Right lobe of liver (tissue), 6 donors: ENCODE measurements around the gene FOXK2. TPM values are rescaled to one million over a fixed set of nuclear protein-coding genes. Genes with fewer than 3 reads are reported as not detected.

Experiments
- ATAC-seq, 4 donors: fragments of 200-7000 bp; cut with Tn5 transposase; one replicate each; pipeline ENCODE4 v1.9.1; 2020; ENCODE audit warnings: mild to moderate bottlenecking in 4 of 4, moderate library complexity in 4 of 4
- DNase-seq, 3 donors: peaks; one replicate each; pipeline ENCODE4 v3.0.0-alpha.2; 2020
- H3K27ac ChIP-seq, 3 donors: fragments of 200-600 bp; one replicate each; pipeline ENCODE4 v1.8.0; 2022
- H3K27me3 ChIP-seq, 2 donors: fragments of 200-600 bp; one replicate each; pipeline ENCODE4 v1.8.0; 2022
- H3K36me3 ChIP-seq, 4 donors: fragments of 200-600 bp; sonication (generic) in 1 of 4; one replicate each; pipeline versions ENCODE4 v1.5.1 to v1.8.0; 2017 to 2022; ENCODE audit warnings: control low read depth in 1 of 4
- H3K4me1 ChIP-seq, 4 donors: fragments of 200-600 bp; sonication (generic) in 1 of 4; one replicate each; pipeline versions ENCODE4 v1.5.1 to v1.8.0; 2017 to 2022; ENCODE audit warnings: control low read depth in 1 of 4
- H3K4me3 ChIP-seq, 3 donors: fragments of 200-600 bp; one replicate each; pipeline ENCODE4 v1.8.0; 2022
- H3K9me3 ChIP-seq, 4 donors: fragments of 200-600 bp; sonication (generic) in 1 of 4; one replicate each; pipeline versions ENCODE4 v1.5.1 to v1.8.0; 2017 to 2022; ENCODE audit warnings: control low read depth in 1 of 4
- CTCF ChIP-seq, 4 donors: fragments of 200-600 bp in 3 of 4; fragments of 450-650 bp in 1 of 4; IDR thresholded peaks; one replicate each; pipeline versions ENCODE4 v1.5.1 to v1.8.0; 2016 to 2022; ENCODE audit warnings: antibody characterized with exemption in 4 of 4, mild to moderate bottlenecking in 2 of 4
- POLR2A ChIP-seq: fragments of 450-650 bp; IDR thresholded peaks from one replicate; pipeline ENCODE4 v1.6.1; 2017; ENCODE audit warnings: antibody characterized with exemption, mild to moderate bottlenecking
- WGBS: methylation state at CpG from one replicate; pipeline ENCODE4 v1.1.6; 2018; ENCODE audit warnings: low coverage, low lambda C conversion rate; ENCODE audit not compliant: insufficient coverage; ENCODE audit errors: missing lambda C conversion rate; 5-methylcytosine and 5-hydroxymethylcytosine counted together
- intact Hi-C, 2 donors: fragments of 100-400 bp; cut with DNase I; formaldehyde crosslinking; loops; one replicate each; pipeline versions ENCODE4 v1.11.2 to v1.14.1; 2022
- total RNA-seq, 6 experiments: library from RNA; depleted of rRNA in 2 of 6; stranded (reverse); fragments of >200 nt in 2 of 6; fragmentation: NEBNext Ultra II Directional in 3 of 6; extraction: Animal tissue kit (Norgen Biotek cat#: 25700) in 3 of 6; gene quantifications; one replicate each; pipeline versions ENCODE4 v1.1.0 to v1.2.4, GENCODE V29; 2016 to 2023
- donor health status: DM: no; HTN: yes; CAD: no.
- donor health status: DM: no; HTN: no; CAD: no.
- donor health status: DM: no; HTN: no; CAD: no.
- donor health status: DM: no; HTN: yes; CAD: no.
- donor health status: DM: no; HTN: yes; CAD: no.

The FOXK2 gene
- total RNA-seq, 6 experiments from 2014 or later, result 14.1 to 20.5 (median 16.1) TPM

GRCh38 chr17:82602487-82602886 lies 83.0 kb downstream of the FOXK2 start:
- Histone ChIP-seq H3K4me1 (no peaks in the 10 kb centered on the region), H3K27ac (peak overlapping the region in 2 of 3 donors; percentile 18 to 41), H3K4me3 (no peak overlapping the region), H3K27me3 (no peaks in the 10 kb centered on the region), H3K36me3 (peaks cover 4 to 48% (median 15%) of the 10 kb centered on the region in 4 donors), H3K9me3 (no peaks in the 10 kb centered on the region)
- intact Hi-C loops, result no loop called here
- no peak for TF ChIP-seq CTCF (IDR thresholded peaks at IDR 0.05)
- TF ChIP-seq POLR2A, result no peak
- WGBS, result 61% methylated on average over 19 of the region's 21 CpGs
- ATAC-seq, result peak; percentile 3 to 21 (median 12)
- DNase-seq, result no peak

DNA sequence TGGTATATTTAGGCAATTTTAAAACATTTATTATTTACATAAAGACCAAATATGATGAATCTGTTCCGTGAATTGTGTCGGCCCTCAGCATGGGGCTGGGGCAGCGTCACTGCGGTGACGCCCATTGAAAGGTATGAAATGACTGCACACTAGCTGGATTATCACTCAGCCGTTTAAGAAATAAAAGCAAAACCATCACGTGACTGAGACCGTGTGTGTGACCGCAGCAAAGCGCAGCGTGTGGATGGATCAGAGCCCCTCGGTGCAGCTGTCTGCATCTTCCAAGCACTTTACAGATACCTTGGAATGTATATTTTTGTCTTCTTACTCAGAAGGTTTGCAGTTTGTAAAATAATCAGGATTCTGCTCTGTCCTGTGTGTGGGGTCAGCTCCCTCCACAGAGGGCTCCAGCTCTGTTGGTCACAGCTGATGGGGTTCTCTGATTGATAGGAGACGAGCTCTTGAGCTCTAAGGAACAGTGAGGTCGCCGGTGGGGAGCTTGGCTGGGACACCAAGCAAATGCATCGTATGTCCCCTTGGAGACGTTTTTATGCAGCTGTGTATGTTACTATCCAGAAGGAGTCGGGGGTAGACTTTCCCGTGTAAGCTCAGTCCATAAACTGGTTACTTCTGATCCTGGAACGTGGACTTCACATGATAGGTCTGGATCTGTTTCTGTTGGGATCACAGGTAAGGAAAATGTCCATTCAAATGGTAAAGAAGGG lies 83.6 kb downstream of the FOXK2 start:
- Histone ChIP-seq H3K27ac (peak overlapping the region in 2 of 3 donors; percentile 18 to 41), H3K36me3 (peaks cover 4 to 48% (median 14%) of the 10 kb centered on the region in 4 donors), H3K9me3 (no peaks in the 10 kb centered on the region), H3K4me3 (no peak overlapping the region), H3K27me3 (no peaks in the 10 kb centered on the region), H3K4me1 (no peaks in the 10 kb centered on the region)
- no peak for ATAC-seq
- no peak for DNase-seq
- 80% methylated on average over 9 of the region's 20 CpGs for WGBS
- intact Hi-C loops, result no loop called here
- no peak for TF ChIP-seq POLR2A
- no peak for TF ChIP-seq CTCF (IDR thresholded peaks at IDR 0.05)

DNA sequence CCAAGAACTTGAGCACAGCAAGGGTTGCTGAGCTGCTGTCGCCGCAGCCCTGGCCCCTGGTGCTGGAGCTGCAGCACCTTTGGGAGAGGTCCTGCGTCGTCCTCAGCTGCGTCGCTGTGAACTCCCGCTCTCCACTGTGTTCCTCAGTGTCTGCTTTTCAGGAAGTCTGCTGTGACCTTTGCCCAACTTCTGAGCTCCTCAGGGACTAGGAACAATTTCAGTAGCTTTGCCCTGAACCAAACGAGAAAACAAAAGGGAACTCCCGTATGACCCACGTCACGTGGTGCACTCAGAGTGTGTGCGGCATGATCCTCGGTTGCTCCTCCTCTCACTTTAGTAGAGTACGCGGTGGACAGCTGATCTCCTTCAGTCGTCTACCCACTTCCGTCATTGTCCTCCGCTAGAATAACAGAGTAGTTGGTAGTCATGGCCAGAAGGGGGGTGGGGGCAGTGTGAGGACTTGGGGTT lies 84.5 kb downstream of the FOXK2 start:
- TF ChIP-seq POLR2A (no peak), CTCF (IDR thresholded peaks at IDR 0.05) (no peak)
- Histone ChIP-seq H3K27ac (peak overlapping the region in 1 of 3 donors; percentile 47), H3K9me3 (no peaks in the 10 kb centered on the region), H3K4me1 (no peaks in the 10 kb centered on the region), H3K27me3 (no peaks in the 10 kb centered on the region), H3K4me3 (no peak overlapping the region), H3K36me3 (peaks cover 4 to 48% (median 14%) of the 10 kb centered on the region in 4 donors)
- ATAC-seq (peak; percentile 65 to 84 (median 68)), DNase-seq (peak in 2 of 3 donors; percentile 55 to 73)
- intact Hi-C loops, result no loop called here
- 75% methylated on average over 11 of the region's 18 CpGs for WGBS

DNA sequence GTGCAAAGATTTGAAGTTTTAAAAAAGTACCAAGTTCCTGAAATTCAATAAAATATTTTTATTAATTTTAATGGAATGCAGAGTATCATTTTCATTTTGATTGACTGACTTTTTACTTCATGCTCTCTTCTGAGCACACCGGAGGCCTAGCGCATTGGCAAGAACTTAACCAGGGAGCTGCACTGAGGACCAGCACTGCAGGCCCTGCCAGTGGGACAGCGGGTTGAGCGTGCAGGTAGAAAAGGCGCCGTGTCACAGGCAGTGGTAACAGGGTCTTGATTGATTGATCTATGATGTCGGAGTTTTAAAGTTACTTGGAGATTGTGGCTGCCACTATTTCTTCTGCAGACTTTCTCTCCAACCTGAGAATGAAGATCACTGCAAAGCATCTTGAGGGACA lies 85.0 kb downstream of the FOXK2 start:
- Histone ChIP-seq H3K27me3 (no peaks in the 10 kb centered on the region), H3K4me1 (no peaks in the 10 kb centered on the region), H3K4me3 (no peak overlapping the region), H3K36me3 (peaks cover 4 to 48% (median 14%) of the 10 kb centered on the region in 4 donors), H3K27ac (peak overlapping the region in 1 of 3 donors; percentile 47), H3K9me3 (no peaks in the 10 kb centered on the region)
- TF ChIP-seq POLR2A (no peak), CTCF (IDR thresholded peaks at IDR 0.05) (no peak)
- 97% methylated on average over 7 of the region's 7 CpGs for WGBS
- intact Hi-C loops, result no loop called here
- ATAC-seq, result no peak
- DNase-seq, result peak in 1 of 3 donors; percentile 22
